ENCODE measurements around the gene NUB1. TPM values are rescaled to one million over a fixed set of nuclear protein-coding genes. Genes with fewer than 3 reads are reported as not detected.

NUB1 gene
- total RNA-seq, 1 donor from 2014 or later, result 47.5 TPM

DNA sequence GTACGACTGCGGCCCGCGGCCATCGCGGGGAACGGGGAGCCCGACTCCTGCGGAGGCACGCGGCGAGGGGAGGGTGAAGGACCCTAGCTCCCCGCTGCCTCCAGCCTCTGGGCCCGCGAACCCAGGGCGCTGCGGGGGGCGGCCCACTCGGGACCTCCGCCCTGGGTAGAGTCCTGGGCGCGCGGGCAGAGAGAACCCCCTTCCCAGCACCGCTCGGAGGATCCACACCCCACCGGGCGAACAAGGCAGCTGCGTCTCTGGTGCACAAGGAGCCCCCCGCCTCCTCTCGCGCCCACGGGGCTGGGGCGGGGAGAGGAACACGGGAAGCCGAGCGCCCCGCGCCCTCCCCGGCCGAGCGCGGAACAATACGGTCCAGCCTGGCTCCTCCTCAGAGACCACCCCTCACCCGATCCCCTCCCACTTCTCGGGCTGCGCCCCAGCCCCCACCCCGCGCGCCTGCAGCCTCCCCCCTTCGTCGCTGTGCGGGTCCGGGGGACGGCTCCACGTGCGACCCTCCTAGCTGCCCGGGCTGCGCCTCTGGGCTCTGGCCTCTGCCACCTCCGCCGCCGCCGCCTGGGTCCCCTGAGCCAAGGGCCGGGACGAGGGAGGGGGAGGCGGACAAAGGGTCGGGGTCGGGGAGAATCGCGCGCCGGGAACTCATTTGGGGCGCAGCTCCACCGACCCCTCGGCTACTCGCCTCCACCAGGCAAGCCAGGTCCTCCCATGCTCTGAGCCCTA, 68.2 kb downstream of the NUB1 start, which contains the start of gene WDR86:
Gene WDR86 (minus strand): TSS at position 372 of the 738 bp plus-strand sequence. CDS start 449 bp downstream, outside the sequence.
- H3K9me3 Mint-ChIP-seq, result no peaks in the 10 kb centered on the region
- ATAC-seq (ENCODE audit: low read depth) (no peak), DNase-seq (no peak)
- peak within 1 kb of the TSS; percentile 80 for H3K4me3 Mint-ChIP-seq
- CTCF ChIA-PET, result no interaction called here
- H3K27ac Mint-ChIP-seq, result no peak within 1 kb of the TSS
- POLR2A ChIA-PET, result no interaction called here
- peaks cover 25% of the 10 kb centered on the region for H3K4me1 Mint-ChIP-seq
- intact Hi-C loops (cut with micrococcal nuclease), result no loop called here
- TF ChIP-seq, protein P1, sequence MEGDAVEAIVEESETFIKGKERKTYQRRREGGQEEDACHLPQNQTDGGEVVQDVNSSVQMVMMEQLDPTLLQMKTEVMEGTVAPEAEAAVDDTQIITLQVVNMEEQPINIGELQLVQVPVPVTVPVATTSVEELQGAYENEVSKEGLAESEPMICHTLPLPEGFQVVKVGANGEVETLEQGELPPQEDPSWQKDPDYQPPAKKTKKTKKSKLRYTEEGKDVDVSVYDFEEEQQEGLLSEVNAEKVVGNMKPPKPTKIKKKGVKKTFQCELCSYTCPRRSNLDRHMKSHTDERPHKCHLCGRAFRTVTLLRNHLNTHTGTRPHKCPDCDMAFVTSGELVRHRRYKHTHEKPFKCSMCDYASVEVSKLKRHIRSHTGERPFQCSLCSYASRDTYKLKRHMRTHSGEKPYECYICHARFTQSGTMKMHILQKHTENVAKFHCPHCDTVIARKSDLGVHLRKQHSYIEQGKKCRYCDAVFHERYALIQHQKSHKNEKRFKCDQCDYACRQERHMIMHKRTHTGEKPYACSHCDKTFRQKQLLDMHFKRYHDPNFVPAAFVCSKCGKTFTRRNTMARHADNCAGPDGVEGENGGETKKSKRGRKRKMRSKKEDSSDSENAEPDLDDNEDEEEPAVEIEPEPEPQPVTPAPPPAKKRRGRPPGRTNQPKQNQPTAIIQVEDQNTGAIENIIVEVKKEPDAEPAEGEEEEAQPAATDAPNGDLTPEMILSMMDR (IDR thresholded peaks at IDR 0.05), result no peak
- no peaks in the 10 kb centered on the region for H3K36me3 Mint-ChIP-seq (ENCODE audit: low read depth)
- peaks cover 43% of the 10 kb centered on the region for H3K27me3 Mint-ChIP-seq

DNA sequence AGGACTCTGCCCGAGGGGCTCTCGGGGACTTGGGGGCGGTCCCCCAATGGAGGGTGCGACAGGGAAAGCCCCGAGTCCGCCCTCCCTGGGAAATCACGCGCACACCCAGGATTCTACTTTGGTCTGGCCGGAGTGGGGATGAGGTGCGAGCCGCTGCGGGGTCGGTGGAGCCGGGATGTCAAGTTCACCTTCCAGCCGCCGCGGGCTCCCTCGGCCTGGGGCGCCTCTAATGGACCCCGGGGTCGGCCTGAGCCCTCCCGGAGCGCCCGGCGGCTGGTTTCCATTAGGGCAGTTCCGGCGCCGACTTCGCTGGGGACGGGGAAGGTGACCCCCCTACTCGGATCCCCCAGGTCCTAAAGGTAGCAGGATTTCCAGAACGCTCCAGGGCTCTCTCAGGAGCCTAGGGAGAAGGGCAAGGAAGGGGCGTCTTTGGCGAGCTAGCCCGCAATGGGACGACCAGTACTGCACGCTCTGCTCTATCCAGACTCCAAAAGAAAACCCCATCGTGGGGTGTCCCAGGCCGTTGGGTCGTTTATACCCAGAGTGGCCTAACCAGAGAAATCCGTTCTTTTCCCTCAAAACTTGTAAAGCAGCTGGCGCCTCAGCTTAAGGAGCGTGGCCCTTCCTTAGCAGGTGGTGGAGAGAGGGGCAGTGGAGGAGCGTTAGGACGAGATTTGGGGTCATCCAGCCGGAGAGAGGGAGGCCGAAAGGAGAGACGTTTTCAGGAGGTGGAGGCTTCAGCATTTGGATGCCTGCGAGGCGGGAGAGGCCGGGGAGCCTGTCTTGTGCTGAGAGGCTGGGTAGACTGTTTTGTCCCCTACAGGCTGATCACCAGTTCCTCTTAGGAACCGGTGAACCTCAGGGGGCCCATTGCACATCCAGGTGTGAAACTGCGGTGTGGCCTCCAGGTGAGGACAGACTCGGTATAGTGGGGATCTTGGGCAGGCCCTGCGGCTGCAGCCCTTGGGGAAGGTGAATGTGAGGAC, 69.1 kb downstream of the NUB1 start:
- no peak for ATAC-seq (ENCODE audit: low read depth)
- no peak for DNase-seq
- Mint-ChIP-seq H3K27ac (no peak overlapping the region), H3K27me3 (peaks cover 43% of the 10 kb centered on the region), H3K36me3 (ENCODE audit: low read depth) (no peaks in the 10 kb centered on the region), H3K9me3 (no peaks in the 10 kb centered on the region), H3K4me1 (peaks cover 25% of the 10 kb centered on the region), H3K4me3 (peak overlapping the region; percentile 19)
- ChIA-PET CTCF (interaction anchor here (1.3 kb wide), 1 partner anchor 44 kb away, joined by 3 read pairs; no protein-coding TSS in a partner anchor), POLR2A (no interaction called here)
- intact Hi-C loops (cut with micrococcal nuclease), result loop anchor here (1.0 kb wide), 1 partner anchor 42 kb away; no protein-coding TSS in a partner anchor
- TF ChIP-seq, protein P1 (IDR thresholded peaks at IDR 0.05), result no peak

DNA sequence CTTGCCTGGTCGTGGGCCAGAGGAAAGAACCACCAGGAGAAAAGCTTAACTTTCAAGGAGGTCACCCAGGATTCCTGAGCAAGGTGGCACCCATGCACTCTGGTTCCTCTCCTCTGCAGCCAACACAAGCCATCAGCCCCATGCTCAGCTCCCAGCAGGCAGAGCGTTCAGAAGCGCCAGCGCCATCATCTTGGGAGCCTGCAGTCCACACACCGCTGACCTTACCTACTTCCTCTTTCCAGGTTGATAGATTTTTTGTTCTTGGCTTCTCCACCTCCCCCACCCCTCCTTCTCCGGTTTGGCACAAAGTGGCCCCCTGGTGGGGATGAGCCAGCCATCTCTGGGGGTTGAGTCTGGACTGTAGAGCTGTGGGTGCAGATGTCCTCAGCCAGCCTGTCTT, 69.9 kb downstream of the NUB1 start:
- Mint-ChIP-seq H3K9me3 (no peaks in the 10 kb centered on the region), H3K27me3 (peaks cover 46% of the 10 kb centered on the region), H3K27ac (no peak overlapping the region), H3K36me3 (ENCODE audit: low read depth) (no peaks in the 10 kb centered on the region), H3K4me1 (peaks cover 25% of the 10 kb centered on the region), H3K4me3 (peak overlapping the region; percentile 41)
- TF ChIP-seq, protein P1 (IDR thresholded peaks at IDR 0.05), result no peak
- intact Hi-C loops (cut with micrococcal nuclease), result loop anchor here (1.0 kb wide), 1 partner anchor 43 kb away; no protein-coding TSS in a partner anchor
- DNase-seq (no peak), ATAC-seq (ENCODE audit: low read depth) (peak; percentile 49)
- ChIA-PET POLR2A (no interaction called here), CTCF (interaction anchor here (1.3 kb wide), 1 partner anchor 45 kb away, joined by 3 read pairs; no protein-coding TSS in a partner anchor)

DNA sequence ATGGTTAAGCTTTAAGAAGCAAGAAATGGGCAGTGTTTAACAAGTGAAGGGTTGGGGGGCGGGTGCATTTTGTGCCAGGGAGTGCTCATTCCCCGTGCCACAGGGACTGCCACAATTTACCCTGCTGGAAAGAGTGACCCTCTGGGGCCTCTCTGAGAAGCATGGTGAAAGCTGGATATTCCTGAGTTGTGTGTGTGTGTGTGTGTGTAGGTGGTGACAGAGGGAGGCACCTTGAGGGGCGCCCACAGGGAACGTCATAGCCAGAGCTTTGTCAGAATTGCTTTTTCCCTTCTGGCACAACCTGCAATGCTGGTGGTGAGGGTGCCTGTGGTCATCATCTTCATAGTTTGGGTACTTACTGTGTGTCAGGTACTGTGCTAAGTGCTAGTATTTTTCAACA, 70.7 kb downstream of the NUB1 start:
- Mint-ChIP-seq H3K9me3 (no peaks in the 10 kb centered on the region), H3K27me3 (peaks cover 49% of the 10 kb centered on the region), H3K36me3 (ENCODE audit: low read depth) (no peaks in the 10 kb centered on the region), H3K4me1 (peaks cover 25% of the 10 kb centered on the region), H3K4me3 (no peak overlapping the region), H3K27ac (no peak overlapping the region)
- ATAC-seq (ENCODE audit: low read depth) (no peak), DNase-seq (no peak)
- ChIA-PET CTCF (interaction anchor here (1.3 kb wide), 1 partner anchor 46 kb away, joined by 3 read pairs; no protein-coding TSS in a partner anchor), POLR2A (no interaction called here)
- intact Hi-C loops (cut with micrococcal nuclease), result no loop called here
- TF ChIP-seq, protein P1 (IDR thresholded peaks at IDR 0.05), result no peak
